Prostate gland (tissue), 2 donors: ENCODE data around the gene AVPI1. TPM values are rescaled to one million over a fixed set of nuclear protein-coding genes. Genes with fewer than 3 reads are reported as not detected.
A peak's percentile ranks its signal among the peaks of the same experiment; 100 is the strongest.
"Not testable (repeated sequence)": the region's sequence is repeated elsewhere in the genome, so short reads cannot be mapped to it uniquely, and the experiment has no call there.

Experiments used
- DNase-seq: peaks from one replicate; pipeline ENCODE4 v3.0.0-alpha.2; 2019; ENCODE audit warnings: low spot score
- H3K27ac ChIP-seq, 2 donors: fragments of 200-600 bp; sonication (generic); 2 replicates each; pipeline ENCODE4 v1.5.1; 2017 to 2019
- H3K27me3 ChIP-seq: fragments of 200-600 bp; sonication (generic); replicated peaks from 2 replicates; pipeline ENCODE4 v1.5.1; 2019; ENCODE audit not compliant: insufficient read depth
- H3K36me3 ChIP-seq, 2 donors: fragments of 200-600 bp; sonication (generic); 1 replicate in 1 of 2; 2 replicates in 1 of 2; pipeline versions ENCODE4 v1.5.1 to v1.8.1; 2017 to 2019
- H3K4me1 ChIP-seq: fragments of 200-600 bp; sonication (generic); replicated peaks from 2 replicates; pipeline ENCODE4 v1.5.1; 2019
- H3K4me3 ChIP-seq, 2 donors: fragments of 200-600 bp; sonication (generic); 2 replicates each; pipeline ENCODE4 v1.5.1; 2017 to 2019
- H3K9me3 ChIP-seq: fragments of 200-600 bp; sonication (generic); 2 replicates; pipeline ENCODE4 v1.5.1; 2017
- CTCF ChIP-seq, 4 experiments: fragments of 200-600 bp in 2 of 4; fragments of 450-650 bp in 2 of 4; sonication (generic) in 2 of 4; IDR thresholded peaks; 1 replicate in 3 of 4; 2 replicates in 1 of 4; pipeline ENCODE4 v1.5.1; 2016 to 2019; ENCODE audit warnings: antibody characterized with exemption in 4 of 4, mild to moderate bottlenecking in 2 of 4, moderate library complexity in 2 of 4
- POLR2A ChIP-seq: fragments of 450-650 bp; IDR thresholded peaks from one replicate; pipeline ENCODE4 v1.6.1; 2016; ENCODE audit warnings: antibody characterized with exemption, mild to moderate bottlenecking
- POLR2AphosphoS5 ChIP-seq: sonication (generic); formaldehyde crosslinking; IDR thresholded peaks from one replicate; pipeline ENCODE4 v1.6.1; 2017; ENCODE audit warnings: antibody characterized with exemption
- WGBS: methylation state at CpG from one replicate; pipeline ENCODE4 v1.1.5; 2018; 5-methylcytosine and 5-hydroxymethylcytosine counted together
- intact Hi-C: fragments of 100-400 bp; cut with DNase I; formaldehyde crosslinking; loops from one replicate; pipeline ENCODE4 v1.14.2; 2022
- total RNA-seq, 2 donors: library from RNA; depleted of rRNA; stranded (reverse); fragments of >200 nt; gene quantifications; one replicate each; pipeline ENCODE4 v1.1.0, GENCODE V29; 2016

AVPI1 gene
- total RNA-seq, 2 donors from 2014 or later: 17.0 to 28.6 TPM

GRCh38 chr10:97703398-97704067, 16.5 kb upstream of the AVPI1 start:
- intact Hi-C loops: no loop called here
- 91% methylated on average over 7 of the region's 7 CpGs for WGBS
- Histone ChIP-seq H3K27ac (no peak overlapping the region), H3K9me3 (no peaks in the 10 kb centered on the region), H3K4me3 (no peak overlapping the region), H3K27me3 (no peaks in the 10 kb centered on the region), H3K36me3 (no peaks in the 10 kb centered on the region), H3K4me1 (no peaks in the 10 kb centered on the region)
- DNase-seq: no peak
- TF ChIP-seq CTCF (IDR thresholded peaks at IDR 0.05) (no peak), POLR2AphosphoS5 (no peak), POLR2A (no peak)

- peak; percentile 61 for TF ChIP-seq POLR2AphosphoS5
- TF ChIP-seq CTCF (IDR thresholded peaks at IDR 0.05): peak; percentile 43 to 86 (median 65)
- no peak for TF ChIP-seq POLR2A
- Histone ChIP-seq H3K9me3 (no peaks in the 10 kb centered on the region), H3K27me3 (no peaks in the 10 kb centered on the region), H3K4me1 (no peaks in the 10 kb centered on the region), H3K36me3 (no peaks in the 10 kb centered on the region), H3K4me3 (no peak overlapping the region), H3K27ac (no peak overlapping the region)
- WGBS: 39% methylated on average over 12 of the region's 12 CpGs
- DNase-seq: peak; percentile 51
- intact Hi-C loops: no loop called here
These were observed 14.5 kb upstream of the AVPI1 start for GRCh38 chr10:97701438-97702069.

GRCh38 chr10:97698072-97698655, 11.1 kb upstream of the AVPI1 start:
- H3K9me3 ChIP-seq, H3K27ac ChIP-seq, H3K4me1 ChIP-seq, H3K36me3 ChIP-seq, H3K27me3 ChIP-seq, DNase-seq, H3K4me3 ChIP-seq, intact Hi-C loops: not testable (repeated sequence)
- WGBS: 90% methylated on average over 11 of the region's 11 CpGs

- DNase-seq: peak; percentile 81
- Histone ChIP-seq H3K27ac (peak overlapping the region; percentile 59 to 93), H3K36me3 (no peaks in the 10 kb centered on the region), H3K9me3 (no peaks in the 10 kb centered on the region), H3K4me3 (no peak overlapping the region), H3K4me1 (peaks cover 12% of the 10 kb centered on the region), H3K27me3 (no peaks in the 10 kb centered on the region)
- 43% methylated on average over 3 of the region's 3 CpGs for WGBS
- TF ChIP-seq POLR2A (no peak), POLR2AphosphoS5 (peak; percentile 92)
- intact Hi-C loops: no loop called here
These were observed 3.1 kb upstream of the AVPI1 start for GRCh38 chr10:97690133-97690532.

GRCh38 chr10:97689559-97690020, 2.5 kb upstream of the AVPI1 start:
- no peaks in the 10 kb centered on the region for H3K36me3 ChIP-seq
- peak overlapping the region; percentile 59 to 93 for H3K27ac ChIP-seq
- peak; percentile 27 for TF ChIP-seq POLR2A
- no peak for TF ChIP-seq CTCF (IDR thresholded peaks at IDR 0.05)
- WGBS: 45% methylated on average over 5 of the region's 5 CpGs
- intact Hi-C loops: loop anchor here (5.0 kb wide), 1 partner anchor 47 kb away; the partner anchor contains the start of gene PI4K2A
- peaks cover 12% of the 10 kb centered on the region for H3K4me1 ChIP-seq
- no peaks in the 10 kb centered on the region for H3K27me3 ChIP-seq
- H3K9me3 ChIP-seq: no peaks in the 10 kb centered on the region
- H3K4me3 ChIP-seq: no peak overlapping the region
- DNase-seq: peak; percentile 35
